HUES6 (cell line): ENCODE measurements around the gene GBA2.

Source experiments
- H3K27ac ChIP-seq: 2 replicates; pipeline ENCODE4 v1.7.0; 2013; ENCODE audit warnings: low read depth, mild to moderate bottlenecking, low read length, inconsistent platforms
- H3K27me3 ChIP-seq: 2 replicates; pipeline ENCODE4 v1.6.1; 2013; ENCODE audit warnings: low read length; ENCODE audit not compliant: control insufficient read depth, insufficient read depth
- H3K36me3 ChIP-seq: 2 replicates; pipeline ENCODE4 v1.6.1; 2013; ENCODE audit warnings: low read length; ENCODE audit not compliant: control insufficient read depth, insufficient read depth
- H3K4me1 ChIP-seq: 2 replicates; pipeline ENCODE4 v1.6.1; 2013; ENCODE audit warnings: low read length; ENCODE audit not compliant: control insufficient read depth, insufficient read depth
- H3K4me3 ChIP-seq: 2 replicates; pipeline ENCODE4 v1.5.1; 2013; ENCODE audit warnings: low read depth, low read length
- H3K9ac ChIP-seq: one replicate; pipeline ENCODE4 v1.6.1; 2013; ENCODE audit warnings: mild to moderate bottlenecking, low read length
- H3K9me3 ChIP-seq: 2 replicates; pipeline ENCODE4 v1.6.1; 2013; ENCODE audit warnings: low read depth, low read length; ENCODE audit not compliant: control insufficient read depth, insufficient read depth

The GBA2 gene

GRCh38 chr9:35738924-35739323 is 10.1 kb downstream of the GBA2 start:
- peaks cover 95% of the 10 kb centered on the region for H3K36me3 ChIP-seq

DNA sequence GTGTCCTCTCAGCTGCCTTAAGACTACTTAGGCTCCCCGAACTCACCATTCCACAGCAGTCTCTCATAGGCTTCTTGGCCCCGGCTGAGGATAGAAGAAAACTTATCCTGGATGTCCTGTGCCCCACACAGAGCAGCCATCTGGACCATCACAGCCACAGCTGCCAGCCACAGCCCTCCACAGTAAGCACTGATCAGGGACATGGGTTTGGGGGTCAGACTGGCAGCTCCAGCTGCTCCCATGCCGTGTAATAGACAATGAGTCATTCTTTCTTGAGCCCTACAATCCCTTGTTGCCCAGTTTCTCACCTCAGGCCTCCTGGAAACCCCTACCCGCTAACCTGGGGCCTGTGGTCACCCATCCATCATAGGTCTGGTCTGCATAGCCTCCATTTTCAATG is 10.8 kb downstream of the GBA2 start:
- Histone ChIP-seq H3K27me3 (no peaks in the 10 kb centered on the region), H3K9ac (no peak overlapping the region), H3K4me1 (0 out of 2 replicates have a peak, but pooled peaks cover 5% of the 10 kb centered on the region), H3K4me3 (no peak overlapping the region), H3K27ac (no peak overlapping the region), H3K9me3 (no peaks in the 10 kb centered on the region), H3K36me3 (peaks cover 88% of the 10 kb centered on the region)

More at GRCh38 chr9:35738924-35739323, 10.1 kb downstream of the GBA2 start:
- no peaks in the 10 kb centered on the region for H3K27me3 ChIP-seq
- H3K4me1 ChIP-seq = no peaks in the 10 kb centered on the region
- H3K27ac ChIP-seq = no peak overlapping the region
- H3K9ac ChIP-seq = no peak overlapping the region
- H3K4me3 ChIP-seq = no peak overlapping the region
- no peaks in the 10 kb centered on the region for H3K9me3 ChIP-seq

GRCh38 chr9:35737143-35737542 is 11.9 kb downstream of the GBA2 start:
- Histone ChIP-seq H3K9me3 (no peaks in the 10 kb centered on the region), H3K4me1 (0 out of 2 replicates have a peak, but pooled peaks cover 5% of the 10 kb centered on the region), H3K27ac (no peak overlapping the region), H3K36me3 (peaks cover 77% of the 10 kb centered on the region), H3K27me3 (no peaks in the 10 kb centered on the region), H3K4me3 (no peak overlapping the region), H3K9ac (no peak overlapping the region)

DNA sequence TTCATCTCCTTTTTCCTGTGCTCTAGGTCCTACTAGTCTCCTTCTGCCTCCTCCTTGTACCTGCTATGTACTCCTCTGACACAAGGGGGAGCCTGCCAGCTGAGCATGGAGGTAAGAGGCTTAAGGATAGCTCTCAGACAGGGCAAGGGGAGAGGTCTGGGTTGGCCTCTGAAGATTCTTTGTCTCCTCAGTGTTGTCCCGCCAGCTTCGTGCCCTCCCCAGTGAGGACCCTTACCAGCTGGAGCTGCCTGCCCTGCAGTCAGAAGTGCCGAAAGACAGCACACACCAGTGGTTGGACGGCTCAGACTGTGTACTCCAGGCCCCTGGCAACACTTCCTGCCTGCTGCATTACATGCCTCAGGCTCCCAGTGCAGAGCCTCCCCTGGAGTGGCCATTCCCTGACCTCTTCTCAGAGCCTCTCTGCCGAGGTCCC is 12.8 kb downstream of the GBA2 start:
- Histone ChIP-seq H3K9ac (no peak overlapping the region), H3K4me3 (no peak overlapping the region), H3K4me1 (0 out of 2 replicates have a peak, but pooled peaks cover 5% of the 10 kb centered on the region), H3K27me3 (no peaks in the 10 kb centered on the region), H3K27ac (no peak overlapping the region), H3K36me3 (peaks cover 69% of the 10 kb centered on the region), H3K9me3 (no peaks in the 10 kb centered on the region)

DNA sequence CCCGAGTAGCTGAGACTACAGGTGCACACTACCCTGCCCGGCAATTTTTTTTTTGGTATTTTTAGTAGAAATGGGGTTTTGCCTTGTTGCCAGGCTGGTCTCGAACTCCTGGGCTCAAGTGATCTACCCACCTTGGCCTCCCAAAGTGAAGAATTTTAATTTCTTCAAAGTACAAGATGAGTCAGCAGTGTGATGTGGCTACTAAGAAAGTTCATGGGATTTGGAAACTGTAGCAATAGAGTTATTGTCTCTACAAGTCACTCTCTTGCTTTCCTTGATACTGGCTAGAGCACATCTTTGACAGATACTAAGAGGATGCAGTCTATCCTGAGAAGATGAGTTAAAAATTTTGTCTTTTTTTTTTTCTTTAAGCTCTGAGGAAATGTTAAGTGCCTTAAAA is 14.9 kb downstream of the GBA2 start:
- no peak overlapping the region for H3K4me3 ChIP-seq
- H3K9ac ChIP-seq = no peak overlapping the region
- H3K27me3 ChIP-seq = no peaks in the 10 kb centered on the region
- H3K4me1 ChIP-seq = peaks cover 25% of the 10 kb centered on the region
- no peaks in the 10 kb centered on the region for H3K9me3 ChIP-seq
- peaks cover 48% of the 10 kb centered on the region for H3K36me3 ChIP-seq
- no peak overlapping the region for H3K27ac ChIP-seq

GRCh38 chr9:35732800-35733541 is 16.1 kb downstream of the GBA2 start:
- Histone ChIP-seq H3K4me1 (peaks cover 36% of the 10 kb centered on the region), H3K36me3 (peaks cover 37% of the 10 kb centered on the region), H3K27me3 (no peaks in the 10 kb centered on the region), H3K4me3 (peak overlapping the region; percentile 91), H3K9ac (peak overlapping the region; percentile 84), H3K9me3 (no peaks in the 10 kb centered on the region), H3K27ac (peak overlapping the region; percentile 67; the same call in 1 of the 2 replicates)

GRCh38 chr9:35732185-35732799 is 16.7 kb downstream of the GBA2 start, which contains the start of the genes CREB3 and TLN1:
CREB3 (plus strand) TSS chr9:35732666; CDS start chr9:35732773, 107 bp downstream.
TLN1 (minus strand) TSS chr9:35732195; CDS start chr9:35725694, 6,501 bp downstream.
- Histone ChIP-seq H3K4me3 (peak within 1 kb of the TSS; percentile 91), H3K36me3 (peaks cover 30% of the 10 kb centered on the region), H3K9ac (peak within 1 kb of the TSS; percentile 88), H3K27ac (peak within 1 kb of the TSS; percentile 67; the same call in 1 of the 2 replicates), H3K9me3 (no peaks in the 10 kb centered on the region), H3K4me1 (peaks cover 43% of the 10 kb centered on the region), H3K27me3 (no peaks in the 10 kb centered on the region)

DNA sequence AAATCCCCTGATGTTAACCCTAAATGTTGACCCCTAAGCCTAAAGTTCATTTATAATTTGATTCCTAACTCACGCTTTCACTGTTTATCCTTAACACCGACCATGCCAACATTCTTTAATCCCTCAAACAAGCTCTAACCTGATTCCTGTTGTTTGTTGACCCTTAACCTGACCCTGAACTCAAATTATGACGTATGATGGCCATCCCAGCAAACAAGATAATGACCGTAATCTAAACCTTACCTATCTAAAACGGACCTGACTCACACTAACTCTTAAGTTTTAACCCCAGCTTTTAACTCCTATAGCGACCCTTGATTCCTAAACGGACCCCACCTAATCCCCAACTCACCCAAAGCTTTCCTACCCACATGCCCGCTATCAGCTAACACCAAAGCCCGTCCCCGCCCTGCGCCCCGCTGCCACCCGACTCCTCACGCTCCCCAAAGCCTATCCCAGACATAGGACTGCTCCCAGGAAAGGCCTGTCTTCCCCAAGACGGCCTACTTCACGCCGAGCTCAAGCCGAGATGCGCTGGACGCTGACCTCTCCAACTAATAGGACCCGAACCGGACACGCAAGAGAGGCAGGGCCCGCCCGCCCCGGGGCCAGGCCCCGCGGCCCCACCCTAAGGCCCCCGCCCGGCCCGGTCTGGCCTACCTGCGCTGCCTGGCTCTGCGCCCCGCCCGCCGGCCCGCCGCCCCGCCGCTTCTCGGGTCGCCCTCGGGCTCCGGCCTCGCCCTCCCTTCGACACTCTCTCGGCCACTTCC is 17.4 kb downstream of the GBA2 start:
- H3K4me1 ChIP-seq = peaks cover 50% of the 10 kb centered on the region
- peaks cover 23% of the 10 kb centered on the region for H3K36me3 ChIP-seq
- H3K9me3 ChIP-seq = no peaks in the 10 kb centered on the region
- peak overlapping the region; percentile 88 for H3K9ac ChIP-seq
- H3K27ac ChIP-seq = peak overlapping the region; percentile 67; the same call in 1 of the 2 replicates
- peak overlapping the region; percentile 91 for H3K4me3 ChIP-seq
- no peaks in the 10 kb centered on the region for H3K27me3 ChIP-seq

DNA sequence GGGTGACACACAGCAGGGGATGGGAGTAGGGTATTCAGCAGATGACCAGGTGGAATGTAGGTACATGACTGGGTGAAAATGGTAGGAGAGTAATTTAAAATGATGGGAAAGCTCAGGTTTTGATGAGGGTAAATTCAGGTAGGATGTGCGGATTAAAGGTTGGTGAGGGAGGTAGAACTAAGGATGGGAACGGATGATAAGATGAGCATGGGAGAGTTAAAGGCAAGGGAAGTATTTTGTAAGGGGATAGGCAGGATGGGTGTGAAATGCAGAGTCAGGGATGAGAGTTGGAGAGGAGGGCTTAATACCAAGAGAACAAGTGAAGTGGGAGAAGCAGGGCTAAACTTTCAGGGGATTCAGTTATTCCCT is 18.6 kb downstream of the GBA2 start:
- Histone ChIP-seq H3K4me1 (peaks cover 55% of the 10 kb centered on the region), H3K9ac (no peak overlapping the region), H3K4me3 (peak overlapping the region; percentile 91; the same call in 1 of the 2 replicates), H3K9me3 (no peaks in the 10 kb centered on the region), H3K27ac (no peak overlapping the region), H3K27me3 (no peaks in the 10 kb centered on the region), H3K36me3 (peaks cover 15% of the 10 kb centered on the region)

- Histone ChIP-seq H3K36me3 (peaks cover 15% of the 10 kb centered on the region), H3K4me3 (peak overlapping the region; percentile 91), H3K27me3 (no peaks in the 10 kb centered on the region), H3K27ac (no peak overlapping the region), H3K9ac (peak overlapping the region; percentile 53), H3K9me3 (no peaks in the 10 kb centered on the region), H3K4me1 (peaks cover 55% of the 10 kb centered on the region)
Measured at GRCh38 chr9:35729700-35730485, 19.1 kb downstream of the GBA2 start.
